ENCODE measurements around the gene CFAP20. TPM values are rescaled to one million over a fixed set of nuclear protein-coding genes. Genes with fewer than 3 reads are reported as not detected.

CFAP20 gene
- polyA plus RNA-seq, 2 of the 4 experiments (the other 2 are of a cell fraction) = 45.3 to 53.1 TPM

DNA sequence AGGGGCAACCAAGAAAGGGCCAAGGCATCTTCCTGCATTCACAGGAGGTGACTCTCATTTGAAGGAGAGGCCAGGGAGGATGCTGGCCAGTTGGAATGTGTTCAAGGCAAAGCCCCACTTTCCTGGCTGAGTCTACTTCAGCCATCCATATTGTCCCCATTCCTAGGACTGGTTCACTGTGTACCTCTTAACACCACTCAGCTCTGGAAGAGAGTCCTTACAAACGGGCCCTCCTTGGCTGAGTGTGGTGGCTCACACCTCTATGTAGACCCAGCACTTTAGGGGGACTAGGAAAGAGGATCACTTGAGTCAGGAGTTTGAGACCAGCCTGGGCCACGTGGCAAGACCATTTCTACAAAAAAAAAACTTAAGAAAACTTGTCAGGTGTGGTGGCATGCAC, 28.1 kb upstream of the CFAP20 start (continued):
- TF ChIP-seq, protein P1, sequence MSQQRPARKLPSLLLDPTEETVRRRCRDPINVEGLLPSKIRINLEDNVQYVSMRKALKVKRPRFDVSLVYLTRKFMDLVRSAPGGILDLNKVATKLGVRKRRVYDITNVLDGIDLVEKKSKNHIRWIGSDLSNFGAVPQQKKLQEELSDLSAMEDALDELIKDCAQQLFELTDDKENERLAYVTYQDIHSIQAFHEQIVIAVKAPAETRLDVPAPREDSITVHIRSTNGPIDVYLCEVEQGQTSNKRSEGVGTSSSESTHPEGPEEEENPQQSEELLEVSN (IDR thresholded peaks at IDR 0.05; ENCODE audit: borderline replicate concordance, low read depth) = no peak
- TF ChIP-seq, protein P2, sequence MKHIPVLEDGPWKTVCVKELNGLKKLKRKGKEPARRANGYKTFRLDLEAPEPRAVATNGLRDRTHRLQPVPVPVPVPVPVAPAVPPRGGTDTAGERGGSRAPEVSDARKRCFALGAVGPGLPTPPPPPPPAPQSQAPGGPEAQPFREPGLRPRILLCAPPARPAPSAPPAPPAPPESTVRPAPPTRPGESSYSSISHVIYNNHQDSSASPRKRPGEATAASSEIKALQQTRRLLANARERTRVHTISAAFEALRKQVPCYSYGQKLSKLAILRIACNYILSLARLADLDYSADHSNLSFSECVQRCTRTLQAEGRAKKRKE (CRISPR knock-in tag; IDR thresholded peaks at IDR 0.05; ENCODE audit: low read depth) = no peak

DNA sequence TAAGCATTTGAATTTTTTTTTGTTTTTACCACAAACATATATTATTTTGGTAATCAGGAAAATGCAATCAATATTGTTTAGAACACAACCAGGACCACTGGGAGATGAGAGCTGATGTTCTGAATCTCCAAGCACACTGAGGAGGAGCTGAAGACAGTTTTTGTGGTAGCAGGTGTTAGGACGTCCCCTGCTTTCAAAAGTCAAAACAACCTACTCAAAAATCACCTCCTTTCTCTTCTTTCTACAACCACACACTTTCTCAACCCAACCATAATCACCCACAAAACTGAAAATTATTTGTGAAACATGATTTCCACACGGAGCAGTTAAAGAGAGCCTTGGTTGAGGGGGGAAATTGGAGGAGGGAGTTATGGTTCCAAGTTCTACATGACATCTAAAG, 26.7 kb upstream of the CFAP20 start:
- H3K4me1 ChIP-seq = no peaks in the 10 kb centered on the region
- no peak overlapping the region for H3K4me2 ChIP-seq
- ChIA-PET CTCF (interaction anchor here (1.5 kb wide), 1 partner anchor 10 kb away, joined by 4 read pairs; no protein-coding TSS in a partner anchor), POLR2A (no interaction called here)
- TF ChIP-seq ZNF302 (CRISPR knock-in tag; IDR thresholded peaks at IDR 0.05) (no peak), RARB (CRISPR knock-in tag; IDR thresholded peaks at IDR 0.05) (no peak), NPAS2 (CRISPR knock-in tag; IDR thresholded peaks at IDR 0.05; ENCODE audit: borderline replicate concordance) (no peak), JUN (IDR thresholded peaks at IDR 0.05) (no peak), KDM1A (IDR thresholded peaks at IDR 0.05; ENCODE audit: low read depth) (no peak), HOXA7 (CRISPR knock-in tag; IDR thresholded peaks at IDR 0.05) (no peak), HOXB5 (CRISPR knock-in tag; IDR thresholded peaks at IDR 0.05) (no peak), CBX8 (IDR thresholded peaks at IDR 0.05) (no peak), NFE2L2 (conservative IDR thresholded peaks at IDR 0.05; ENCODE audit: low read length) (no peak), NR3C1 (IDR thresholded peaks at IDR 0.05) (no peak), ZSCAN20 (CRISPR knock-in tag; IDR thresholded peaks at IDR 0.05) (no peak), FOSB (CRISPR knock-in tag; IDR thresholded peaks at IDR 0.05) (no peak)
- TF ChIP-seq, protein P3, sequence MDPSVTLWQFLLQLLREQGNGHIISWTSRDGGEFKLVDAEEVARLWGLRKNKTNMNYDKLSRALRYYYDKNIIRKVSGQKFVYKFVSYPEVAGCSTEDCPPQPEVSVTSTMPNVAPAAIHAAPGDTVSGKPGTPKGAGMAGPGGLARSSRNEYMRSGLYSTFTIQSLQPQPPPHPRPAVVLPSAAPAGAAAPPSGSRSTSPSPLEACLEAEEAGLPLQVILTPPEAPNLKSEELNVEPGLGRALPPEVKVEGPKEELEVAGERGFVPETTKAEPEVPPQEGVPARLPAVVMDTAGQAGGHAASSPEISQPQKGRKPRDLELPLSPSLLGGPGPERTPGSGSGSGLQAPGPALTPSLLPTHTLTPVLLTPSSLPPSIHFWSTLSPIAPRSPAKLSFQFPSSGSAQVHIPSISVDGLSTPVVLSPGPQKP (IDR thresholded peaks at IDR 0.05; ENCODE audit: low read depth, low read length) = no peak
- TF ChIP-seq, protein P4, sequence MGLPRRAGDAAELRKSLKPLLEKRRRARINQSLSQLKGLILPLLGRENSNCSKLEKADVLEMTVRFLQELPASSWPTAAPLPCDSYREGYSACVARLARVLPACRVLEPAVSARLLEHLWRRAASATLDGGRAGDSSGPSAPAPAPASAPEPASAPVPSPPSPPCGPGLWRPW (IDR thresholded peaks at IDR 0.05) = no peak
- TF ChIP-seq, protein P5, sequence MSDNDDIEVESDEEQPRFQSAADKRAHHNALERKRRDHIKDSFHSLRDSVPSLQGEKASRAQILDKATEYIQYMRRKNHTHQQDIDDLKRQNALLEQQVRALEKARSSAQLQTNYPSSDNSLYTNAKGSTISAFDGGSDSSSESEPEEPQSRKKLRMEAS (IDR thresholded peaks at IDR 0.05) = no peak
- no peak overlapping the region for H3K4me3 ChIP-seq
- DNase-seq (ENCODE audit: low read depth in 1 of 2, low spot score in 1 of 2) (no peak), FAIRE-seq (no peak), ATAC-seq (no peak)
- H3K27ac ChIP-seq = no peak overlapping the region
- WGBS (ENCODE audit: missing lambda C conversion rate) = 48% methylated on average over 2 of the region's 2 CpGs
- no peaks in the 10 kb centered on the region for H3K9me3 ChIP-seq

DNA sequence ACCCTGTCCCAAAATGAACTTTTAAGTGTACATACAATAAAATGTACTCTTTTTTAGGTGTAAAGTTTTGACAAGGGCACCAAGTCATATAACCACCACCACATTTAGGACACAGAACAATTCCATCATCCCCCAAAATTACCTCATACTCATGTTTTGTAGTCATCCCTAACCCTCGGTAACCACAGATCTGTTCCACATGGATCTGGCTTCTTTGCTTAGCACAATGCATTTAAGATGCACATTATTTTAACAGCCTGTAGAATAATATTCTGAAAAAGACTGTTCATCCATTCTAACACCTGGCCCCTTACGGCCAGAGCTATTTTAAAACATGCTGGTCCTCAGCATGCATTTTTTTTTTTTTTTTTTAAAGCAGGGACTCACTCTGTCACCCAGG, 25.2 kb upstream of the CFAP20 start:
- WGBS (ENCODE audit: missing lambda C conversion rate) = 85% methylated on average over 2 of the region's 2 CpGs
- Histone ChIP-seq H3K4me1 (no peaks in the 10 kb centered on the region), H3K27ac (no peak overlapping the region), H3K4me2 (no peak overlapping the region), H3K9me3 (no peaks in the 10 kb centered on the region), H3K4me3 (no peak overlapping the region)
- no peak for DNase-seq (ENCODE audit: low read depth in 1 of 2, low spot score in 1 of 2)
- FAIRE-seq = no peak
- no peak for ATAC-seq
- POLR2A ChIA-PET = no interaction called here
- TF ChIP-seq BHLHE40 (IDR thresholded peaks at IDR 0.05; ENCODE audit: low read depth, low read length) = no peak
- TF ChIP-seq, protein P2 (CRISPR knock-in tag; IDR thresholded peaks at IDR 0.05; ENCODE audit: low read depth) = no peak
- TF ChIP-seq EP300 (IDR thresholded peaks at IDR 0.05) = no peak
- TF ChIP-seq, protein P5 (IDR thresholded peaks at IDR 0.05) = no peak
- TF ChIP-seq HOXB5 (CRISPR knock-in tag; IDR thresholded peaks at IDR 0.05) = no peak
- TF ChIP-seq HDAC2 (IDR thresholded peaks at IDR 0.05) = no peak
- no peak for TF ChIP-seq TFCP2L1 (CRISPR knock-in tag; IDR thresholded peaks at IDR 0.05)
- TF ChIP-seq FOSB (CRISPR knock-in tag; IDR thresholded peaks at IDR 0.05) = no peak
- TF ChIP-seq KDM1A (IDR thresholded peaks at IDR 0.05; ENCODE audit: low read depth) = no peak
- TF ChIP-seq, protein P6, sequence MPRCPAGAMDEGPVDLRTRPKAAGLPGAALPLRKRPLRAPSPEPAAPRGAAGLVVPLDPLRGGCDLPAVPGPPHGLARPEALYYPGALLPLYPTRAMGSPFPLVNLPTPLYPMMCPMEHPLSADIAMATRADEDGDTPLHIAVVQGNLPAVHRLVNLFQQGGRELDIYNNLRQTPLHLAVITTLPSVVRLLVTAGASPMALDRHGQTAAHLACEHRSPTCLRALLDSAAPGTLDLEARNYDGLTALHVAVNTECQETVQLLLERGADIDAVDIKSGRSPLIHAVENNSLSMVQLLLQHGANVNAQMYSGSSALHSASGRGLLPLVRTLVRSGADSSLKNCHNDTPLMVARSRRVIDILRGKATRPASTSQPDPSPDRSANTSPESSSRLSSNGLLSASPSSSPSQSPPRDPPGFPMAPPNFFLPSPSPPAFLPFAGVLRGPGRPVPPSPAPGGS (IDR thresholded peaks at IDR 0.05) = no peak
- TF ChIP-seq ZNF302 (CRISPR knock-in tag; IDR thresholded peaks at IDR 0.05) = no peak
- TF ChIP-seq, protein P7, sequence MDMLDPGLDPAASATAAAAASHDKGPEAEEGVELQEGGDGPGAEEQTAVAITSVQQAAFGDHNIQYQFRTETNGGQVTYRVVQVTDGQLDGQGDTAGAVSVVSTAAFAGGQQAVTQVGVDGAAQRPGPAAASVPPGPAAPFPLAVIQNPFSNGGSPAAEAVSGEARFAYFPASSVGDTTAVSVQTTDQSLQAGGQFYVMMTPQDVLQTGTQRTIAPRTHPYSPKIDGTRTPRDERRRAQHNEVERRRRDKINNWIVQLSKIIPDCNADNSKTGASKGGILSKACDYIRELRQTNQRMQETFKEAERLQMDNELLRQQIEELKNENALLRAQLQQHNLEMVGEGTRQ (IDR thresholded peaks at IDR 0.05) = no peak
- no peak for TF ChIP-seq CHD4 (IDR thresholded peaks at IDR 0.05; ENCODE audit: borderline replicate concordance)
- no peak for TF ChIP-seq HEYL (CRISPR knock-in tag; IDR thresholded peaks at IDR 0.05)
- no peak for TF ChIP-seq RAD21 (conservative IDR thresholded peaks at IDR 0.05 in 1 of 2, IDR thresholded peaks at IDR 0.05 in 1 of 2)
- CTCF ChIA-PET = no interaction called here

All from A549 (cell line).